GM21619 (cell line): ENCODE measurements around the gene MARK2.
A peak's percentile ranks its signal among the peaks of the same experiment; 100 is the strongest.

Experiments
- ATAC-seq: cut with Tn5 transposase; IDR thresholded peaks from one replicate; pipeline ENCODE4 v1.9.1; 2021; ENCODE audit not compliant: unreplicated experiment

Gene MARK2

GRCh38 chr11:63920126-63920938, 81.4 kb downstream of the MARK2 start:
- no peak for ATAC-seq

GRCh38 chr11:63920939-63921417, 82.1 kb downstream of the MARK2 start:
- ATAC-seq: no peak

GRCh38 chr11:63922673-63923192, 83.8 kb downstream of the MARK2 start:
- ATAC-seq: no peak

GRCh38 chr11:63923319-63923718, 84.4 kb downstream of the MARK2 start:
- no peak for ATAC-seq

- no peak for ATAC-seq
These were observed 90.7 kb downstream of the MARK2 start for GRCh38 chr11:63929616-63930015.

- no peak for ATAC-seq
These were observed 92.1 kb downstream of the MARK2 start for GRCh38 chr11:63931045-63931444.

- ATAC-seq: no peak
These were observed 93.0 kb downstream of the MARK2 start for GRCh38 chr11:63931876-63932275.

- no peak for ATAC-seq
These were observed 94.5 kb downstream of the MARK2 start for GRCh38 chr11:63933459-63933858.

- peak; percentile 10 for ATAC-seq
These were observed 99.0 kb downstream of the MARK2 start for GRCh38 chr11:63937713-63938478.

GRCh38 chr11:63938479-63939396, 99.8 kb downstream of the MARK2 start, which contains the start of gene NAA40:
TSS of gene NAA40 (plus strand) at chr11:63939002. CDS start at chr11:63939097, 95 bp downstream.
- peak; percentile 86 for ATAC-seq

- no peak for ATAC-seq
These were observed 100.5 kb downstream of the MARK2 start for GRCh38 chr11:63939397-63939891.

GRCh38 chr11:63940786-63941185, 101.9 kb downstream of the MARK2 start:
- ATAC-seq: no peak

- no peak for ATAC-seq
These were observed 103.0 kb downstream of the MARK2 start for GRCh38 chr11:63941901-63942300.

GRCh38 chr11:63942803-63943202, 103.9 kb downstream of the MARK2 start:
- ATAC-seq: no peak

GRCh38 chr11:63944987-63945386, 106.1 kb downstream of the MARK2 start:
- no peak for ATAC-seq

- no peak for ATAC-seq
These were observed 106.7 kb downstream of the MARK2 start for GRCh38 chr11:63945477-63946163.

- ATAC-seq: no peak
These were observed 113.0 kb downstream of the MARK2 start for GRCh38 chr11:63951779-63952536.

GRCh38 chr11:63952570-63952969, 113.7 kb downstream of the MARK2 start:
- no peak for ATAC-seq

- no peak for ATAC-seq
These were observed 119.1 kb downstream of the MARK2 start for GRCh38 chr11:63958008-63958407.
